GM23338 (cell line): ENCODE results near the gene SPOUT1. TPM values are rescaled to one million over a fixed set of nuclear protein-coding genes. Genes with fewer than 3 reads are reported as not detected.

ENCODE experiments used
- ATAC-seq: fragments of 200-7000 bp; cut with Tn5 transposase; 3 replicates; pipeline ENCODE4 v1.9.1; 2020
- DNase-seq: peaks from one replicate; pipeline ENCODE4 v3.0.0-alpha.2; 2015; ENCODE audit warnings: low spot score
- H2AFZ ChIP-seq: fragments of 200-600 bp; sonication (generic); 2 replicates; pipeline ENCODE4 v1.8.0; 2016; ENCODE audit warnings: antibody characterized with exemption, mild to moderate bottlenecking, moderate library complexity
- H3F3A ChIP-seq: fragments of 200-600 bp; sonication (generic); replicated peaks from 2 replicates; pipeline ENCODE4 v1.8.0; 2017; ENCODE audit warnings: antibody characterized with exemption, mixed run types, low read depth
- H3K27ac ChIP-seq: fragments of 200-600 bp; sonication (generic); 2 replicates; pipeline ENCODE4 v1.6.1; 2016; ENCODE audit warnings: low read depth
- H3K27me3 ChIP-seq: fragments of 200-600 bp; sonication (generic); 2 replicates; pipeline ENCODE4 v1.8.0; 2016; ENCODE audit warnings: mild to moderate bottlenecking, mixed run types, moderate library complexity; ENCODE audit not compliant: insufficient read depth
- H3K36me3 ChIP-seq: fragments of 200-600 bp; sonication (generic); 2 replicates; pipeline ENCODE4 v1.8.0; 2016; ENCODE audit warnings: mild to moderate bottlenecking; ENCODE audit not compliant: insufficient read depth
- H3K4me1 ChIP-seq: fragments of 200-600 bp; sonication (generic); 2 replicates; pipeline ENCODE4 v1.8.0; 2016; ENCODE audit warnings: mild to moderate bottlenecking, moderate library complexity; ENCODE audit not compliant: insufficient read depth
- H3K4me2 ChIP-seq: fragments of 200-600 bp; sonication (generic); 2 replicates; pipeline ENCODE4 v1.7.1; 2017; ENCODE audit warnings: mixed run types
- H3K4me3 ChIP-seq: fragments of 200-600 bp; sonication (generic); 2 replicates; pipeline ENCODE4 v1.6.1; 2016; ENCODE audit warnings: mixed run types
- H3K79me2 ChIP-seq: fragments of 200-600 bp; sonication (generic); replicated peaks from 2 replicates; pipeline ENCODE4 v1.8.0; 2017; ENCODE audit warnings: mild to moderate bottlenecking; ENCODE audit not compliant: insufficient read depth
- H3K9me2 ChIP-seq: fragments of 200-600 bp; sonication (generic); 2 replicates; pipeline ENCODE4 v1.8.0; 2017; ENCODE audit not compliant: insufficient read depth
- H4K20me1 ChIP-seq: fragments of 200-600 bp; sonication (generic); replicated peaks from 2 replicates; pipeline ENCODE4 v1.8.0; 2017; ENCODE audit warnings: mild to moderate bottlenecking; ENCODE audit not compliant: insufficient read depth
- H3K27ac Mint-ChIP-seq: 2 replicates; pipeline ENCODE4 v1.8.0; 2020; ENCODE audit warnings: inconsistent platforms, mild to moderate bottlenecking, moderate library complexity, mixed read lengths
- H3K27me3 Mint-ChIP-seq: 3 replicates; pipeline ENCODE4 v1.8.0; 2022; ENCODE audit warnings: low read depth, mild to moderate bottlenecking, moderate library complexity, mixed read lengths, inconsistent platforms; ENCODE audit not compliant: insufficient read depth, poor library complexity
- H3K36me3 Mint-ChIP-seq: 3 replicates; pipeline ENCODE4 v1.8.0; 2021; ENCODE audit warnings: low read depth, mild to moderate bottlenecking, inconsistent platforms, moderate library complexity, mixed read lengths
- H3K4me1 Mint-ChIP-seq: 3 replicates; pipeline ENCODE4 v1.8.0; 2020; ENCODE audit warnings: mild to moderate bottlenecking, inconsistent platforms, mixed read lengths
- H3K4me3 Mint-ChIP-seq: 3 replicates; pipeline ENCODE4 v1.8.0; 2021; ENCODE audit warnings: moderate library complexity, mild to moderate bottlenecking, inconsistent platforms, mixed read lengths
- H3K9me3 Mint-ChIP-seq: 3 replicates; pipeline ENCODE4 v1.8.0; 2020; ENCODE audit warnings: moderate library complexity, mild to moderate bottlenecking, inconsistent platforms, mixed read lengths
- CREB1 ChIP-seq: fragments of 250-450 bp; sonication (Bioruptor Pico); IDR thresholded peaks from 2 replicates; pipeline ENCODE4 v1.5.0; 2020; ENCODE audit warnings: low read depth, mild to moderate bottlenecking, moderate library complexity
- CTCF ChIP-seq, 2 experiments: fragments of 200-600 bp in 1 of 2; sonication (generic) in 1 of 2; conservative IDR thresholded peaks; 2 replicates each; pipeline versions ENCODE4 v1.5.1 to v1.6.1; 2016 to 2017; ENCODE audit warnings: antibody characterized with exemption in 2 of 2, low read depth in 2 of 2, mild to moderate bottlenecking in 2 of 2, moderate library complexity in 1 of 2
- ETS1 ChIP-seq: IDR thresholded peaks from 2 replicates; pipeline ENCODE4 v1.6.1; 2016; ENCODE audit warnings: antibody characterized with exemption
- EZH2 ChIP-seq: fragments of 200-600 bp; sonication (generic); IDR thresholded peaks from one replicate; pipeline ENCODE4 v1.8.0; 2017; ENCODE audit warnings: antibody characterized with exemption, mild to moderate bottlenecking, low read depth; ENCODE audit not compliant: unreplicated experiment
- EZH2phosphoT487 ChIP-seq: fragments of 200-600 bp; sonication (generic); IDR thresholded peaks from one replicate; pipeline ENCODE4 v1.8.1; 2018; ENCODE audit warnings: antibody characterized with exemption; ENCODE audit not compliant: unreplicated experiment
- JUNB ChIP-seq: IDR thresholded peaks from one replicate; pipeline ENCODE4 v1.6.1; 2016; ENCODE audit warnings: antibody characterized with exemption; ENCODE audit not compliant: unreplicated experiment
- NANOG ChIP-seq: IDR thresholded peaks from 2 replicates; pipeline ENCODE4 v1.6.1; 2016; ENCODE audit warnings: antibody characterized with exemption, borderline replicate concordance
- POLR2AphosphoS5 ChIP-seq: IDR thresholded peaks from 2 replicates; pipeline ENCODE4 v1.6.1; 2016; ENCODE audit warnings: antibody characterized with exemption, low read depth
- STAT1 ChIP-seq: IDR thresholded peaks from one replicate; pipeline ENCODE4 v1.6.1; 2016; ENCODE audit warnings: antibody characterized with exemption; ENCODE audit not compliant: unreplicated experiment
- ZNF114 ChIP-seq: fragments of 250-450 bp; sonication (Bioruptor Pico); IDR thresholded peaks from 2 replicates; pipeline ENCODE4 v1.5.0; 2020; ENCODE audit warnings: mild to moderate bottlenecking, moderate library complexity
- ZNF331 ChIP-seq: fragments of 250-450 bp; sonication (Bioruptor Pico); IDR thresholded peaks from 2 replicates; pipeline ENCODE4 v1.5.0; 2020; ENCODE audit warnings: low read depth, mild to moderate bottlenecking, moderate library complexity
- polyA plus RNA-seq: library from polyadenylated mRNA; unstranded; fragments of >200 nt; fragmentation: Nextera tagmentation; extraction: Ambion mirVana; gene quantifications from 2 replicates; pipeline ENCODE4 v1.2.1, GENCODE V29; 2016
- total RNA-seq: library from RNA; depleted of rRNA; stranded (reverse); fragments of >200 nt; shearing (Covaris generic); gene quantifications from 2 replicates; pipeline ENCODE4 v1.2.3, GENCODE V29; 2014
- TF ChIP-seq, protein P1 (sequence below): fragments of 250-450 bp; sonication (Bioruptor Pico); IDR thresholded peaks from 2 replicates; pipeline ENCODE4 v1.5.0; 2020; ENCODE audit warnings: mild to moderate bottlenecking, moderate library complexity
- TF ChIP-seq, protein P2 (sequence below): IDR thresholded peaks from one replicate; pipeline ENCODE4 v1.6.1; 2018; ENCODE audit warnings: antibody characterized with exemption; ENCODE audit not compliant: unreplicated experiment

The SPOUT1 gene
- total and polyA plus RNA-seq, 2 experiments from 2014 or later: 28.5 to 50.9 TPM

DNA sequence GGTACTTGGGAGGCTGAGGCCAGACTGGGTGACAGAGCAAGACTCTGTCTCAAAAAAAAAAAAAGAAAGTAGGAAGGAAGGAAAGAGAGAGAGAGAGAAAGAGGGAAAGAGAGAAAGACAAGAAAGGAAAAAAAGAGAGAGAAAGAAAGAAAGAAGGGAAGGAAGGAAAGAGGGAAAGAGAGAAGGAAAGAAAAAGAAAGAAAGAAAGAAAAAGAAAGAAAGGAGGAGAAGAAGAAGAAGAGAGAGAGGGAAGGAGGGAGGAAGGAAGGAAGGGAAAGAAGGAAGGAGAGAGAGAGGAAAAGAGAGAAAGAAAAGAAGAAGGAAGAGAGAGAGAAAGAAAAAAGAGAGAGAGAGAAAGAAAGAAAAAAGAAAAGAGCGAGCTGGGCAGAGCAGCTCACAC lies 54.8 kb downstream of the SPOUT1 start:
- Mint-ChIP-seq H3K27me3 (peaks cover 13% of the 10 kb centered on the region), H3K27ac (no peak overlapping the region), H3K4me1 (peaks cover 7% of the 10 kb centered on the region), H3K36me3 (no peaks in the 10 kb centered on the region; the same call in 1 of the 3 replicates), H3K9me3 (peaks cover 29% of the 10 kb centered on the region), H3K4me3 (no peak overlapping the region)
- DNase-seq (no peak), ATAC-seq (no peak)
- H3K27me3 ChIP-seq: no peaks in the 10 kb centered on the region
- TF ChIP-seq EZH2 (no peak), NANOG (no peak), STAT1 (no peak), JUNB (no peak), ZNF114 (no peak), ETS1 (no peak), CREB1 (no peak), ZNF331 (no peak), CTCF (conservative IDR thresholded peaks at IDR 0.05; ENCODE audit: low read depth in 2 of 2) (no peak), POLR2AphosphoS5 (no peak), EZH2phosphoT487 (no peak)
- TF ChIP-seq, protein P1, sequence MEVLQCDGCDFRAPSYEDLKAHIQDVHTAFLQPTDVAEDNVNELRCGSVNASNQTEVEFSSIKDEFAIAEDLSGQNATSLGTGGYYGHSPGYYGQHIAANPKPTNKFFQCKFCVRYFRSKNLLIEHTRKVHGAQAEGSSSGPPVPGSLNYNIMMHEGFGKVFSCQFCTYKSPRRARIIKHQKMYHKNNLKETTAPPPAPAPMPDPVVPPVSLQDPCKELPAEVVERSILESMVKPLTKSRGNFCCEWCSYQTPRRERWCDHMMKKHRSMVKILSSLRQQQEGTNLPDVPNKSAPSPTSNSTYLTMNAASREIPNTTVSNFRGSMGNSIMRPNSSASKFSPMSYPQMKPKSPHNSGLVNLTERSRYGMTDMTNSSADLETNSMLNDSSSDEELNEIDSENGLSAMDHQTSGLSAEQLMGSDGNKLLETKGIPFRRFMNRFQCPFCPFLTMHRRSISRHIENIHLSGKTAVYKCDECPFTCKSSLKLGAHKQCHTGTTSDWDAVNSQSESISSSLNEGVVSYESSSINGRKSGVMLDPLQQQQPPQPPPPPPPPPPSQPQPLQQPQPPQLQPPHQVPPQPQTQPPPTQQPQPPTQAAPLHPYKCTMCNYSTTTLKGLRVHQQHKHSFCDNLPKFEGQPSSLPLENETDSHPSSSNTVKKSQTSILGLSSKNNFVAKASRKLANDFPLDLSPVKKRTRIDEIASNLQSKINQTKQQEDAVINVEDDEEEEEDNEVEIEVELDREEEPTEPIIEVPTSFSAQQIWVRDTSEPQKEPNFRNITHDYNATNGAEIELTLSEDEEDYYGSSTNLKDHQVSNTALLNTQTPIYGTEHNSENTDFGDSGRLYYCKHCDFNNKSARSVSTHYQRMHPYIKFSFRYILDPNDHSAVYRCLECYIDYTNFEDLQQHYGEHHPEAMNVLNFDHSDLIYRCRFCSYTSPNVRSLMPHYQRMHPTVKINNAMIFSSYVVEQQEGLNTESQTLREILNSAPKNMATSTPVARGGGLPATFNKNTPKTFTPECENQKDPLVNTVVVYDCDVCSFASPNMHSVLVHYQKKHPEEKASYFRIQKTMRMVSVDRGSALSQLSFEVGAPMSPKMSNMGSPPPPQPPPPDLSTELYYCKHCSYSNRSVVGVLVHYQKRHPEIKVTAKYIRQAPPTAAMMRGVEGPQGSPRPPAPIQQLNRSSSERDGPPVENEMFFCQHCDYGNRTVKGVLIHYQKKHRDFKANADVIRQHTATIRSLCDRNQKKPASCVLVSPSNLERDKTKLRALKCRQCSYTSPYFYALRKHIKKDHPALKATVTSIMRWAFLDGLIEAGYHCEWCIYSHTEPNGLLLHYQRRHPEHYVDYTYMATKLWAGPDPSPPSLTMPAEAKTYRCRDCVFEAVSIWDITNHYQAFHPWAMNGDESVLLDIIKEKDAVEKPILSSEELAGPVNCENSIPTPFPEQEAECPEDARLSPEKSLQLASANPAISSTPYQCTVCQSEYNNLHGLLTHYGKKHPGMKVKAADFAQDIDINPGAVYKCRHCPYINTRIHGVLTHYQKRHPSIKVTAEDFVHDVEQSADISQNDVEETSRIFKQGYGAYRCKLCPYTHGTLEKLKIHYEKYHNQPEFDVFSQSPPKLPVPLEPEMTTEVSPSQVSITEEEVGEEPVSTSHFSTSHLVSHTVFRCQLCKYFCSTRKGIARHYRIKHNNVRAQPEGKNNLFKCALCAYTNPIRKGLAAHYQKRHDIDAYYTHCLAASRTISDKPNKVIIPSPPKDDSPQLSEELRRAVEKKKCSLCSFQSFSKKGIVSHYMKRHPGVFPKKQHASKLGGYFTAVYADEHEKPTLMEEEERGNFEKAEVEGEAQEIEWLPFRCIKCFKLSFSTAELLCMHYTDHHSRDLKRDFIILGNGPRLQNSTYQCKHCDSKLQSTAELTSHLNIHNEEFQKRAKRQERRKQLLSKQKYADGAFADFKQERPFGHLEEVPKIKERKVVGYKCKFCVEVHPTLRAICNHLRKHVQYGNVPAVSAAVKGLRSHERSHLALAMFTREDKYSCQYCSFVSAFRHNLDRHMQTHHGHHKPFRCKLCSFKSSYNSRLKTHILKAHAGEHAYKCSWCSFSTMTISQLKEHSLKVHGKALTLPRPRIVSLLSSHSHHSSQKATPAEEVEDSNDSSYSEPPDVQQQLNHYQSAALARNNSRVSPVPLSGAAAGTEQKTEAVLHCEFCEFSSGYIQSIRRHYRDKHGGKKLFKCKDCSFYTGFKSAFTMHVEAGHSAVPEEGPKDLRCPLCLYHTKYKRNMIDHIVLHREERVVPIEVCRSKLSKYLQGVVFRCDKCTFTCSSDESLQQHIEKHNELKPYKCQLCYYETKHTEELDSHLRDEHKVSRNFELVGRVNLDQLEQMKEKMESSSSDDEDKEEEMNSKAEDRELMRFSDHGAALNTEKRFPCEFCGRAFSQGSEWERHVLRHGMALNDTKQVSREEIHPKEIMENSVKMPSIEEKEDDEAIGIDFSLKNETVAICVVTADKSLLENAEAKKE: no peak
- TF ChIP-seq, protein P2, sequence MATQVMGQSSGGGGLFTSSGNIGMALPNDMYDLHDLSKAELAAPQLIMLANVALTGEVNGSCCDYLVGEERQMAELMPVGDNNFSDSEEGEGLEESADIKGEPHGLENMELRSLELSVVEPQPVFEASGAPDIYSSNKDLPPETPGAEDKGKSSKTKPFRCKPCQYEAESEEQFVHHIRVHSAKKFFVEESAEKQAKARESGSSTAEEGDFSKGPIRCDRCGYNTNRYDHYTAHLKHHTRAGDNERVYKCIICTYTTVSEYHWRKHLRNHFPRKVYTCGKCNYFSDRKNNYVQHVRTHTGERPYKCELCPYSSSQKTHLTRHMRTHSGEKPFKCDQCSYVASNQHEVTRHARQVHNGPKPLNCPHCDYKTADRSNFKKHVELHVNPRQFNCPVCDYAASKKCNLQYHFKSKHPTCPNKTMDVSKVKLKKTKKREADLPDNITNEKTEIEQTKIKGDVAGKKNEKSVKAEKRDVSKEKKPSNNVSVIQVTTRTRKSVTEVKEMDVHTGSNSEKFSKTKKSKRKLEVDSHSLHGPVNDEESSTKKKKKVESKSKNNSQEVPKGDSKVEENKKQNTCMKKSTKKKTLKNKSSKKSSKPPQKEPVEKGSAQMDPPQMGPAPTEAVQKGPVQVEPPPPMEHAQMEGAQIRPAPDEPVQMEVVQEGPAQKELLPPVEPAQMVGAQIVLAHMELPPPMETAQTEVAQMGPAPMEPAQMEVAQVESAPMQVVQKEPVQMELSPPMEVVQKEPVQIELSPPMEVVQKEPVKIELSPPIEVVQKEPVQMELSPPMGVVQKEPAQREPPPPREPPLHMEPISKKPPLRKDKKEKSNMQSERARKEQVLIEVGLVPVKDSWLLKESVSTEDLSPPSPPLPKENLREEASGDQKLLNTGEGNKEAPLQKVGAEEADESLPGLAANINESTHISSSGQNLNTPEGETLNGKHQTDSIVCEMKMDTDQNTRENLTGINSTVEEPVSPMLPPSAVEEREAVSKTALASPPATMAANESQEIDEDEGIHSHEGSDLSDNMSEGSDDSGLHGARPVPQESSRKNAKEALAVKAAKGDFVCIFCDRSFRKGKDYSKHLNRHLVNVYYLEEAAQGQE: no peak
- no peaks in the 10 kb centered on the region for H4K20me1 ChIP-seq
- H3F3A ChIP-seq: peaks cover 26% of the 10 kb centered on the region
- no peaks in the 10 kb centered on the region for H3K36me3 ChIP-seq
- no peak overlapping the region for H3K4me2 ChIP-seq
- no peak overlapping the region for H3K4me3 ChIP-seq
- H3K27ac ChIP-seq: no peak overlapping the region
- H3K9me2 ChIP-seq: no peaks in the 10 kb centered on the region
- peaks cover 13% of the 10 kb centered on the region for H3K79me2 ChIP-seq
- no peak overlapping the region for H2AFZ ChIP-seq
- peaks cover 9% of the 10 kb centered on the region for H3K4me1 ChIP-seq
